Right lobe of liver (tissue), 4 donors: ENCODE data around the gene AGA.

ENCODE experiments used
- POLR2A ChIP-seq: fragments of 450-650 bp; IDR thresholded peaks from one replicate; pipeline ENCODE4 v1.6.1; 2017; ENCODE audit warnings: antibody characterized with exemption, mild to moderate bottlenecking
- TF ChIP-seq, protein P1 (sequence below), 4 donors: fragments of 200-600 bp in 3 of 4; fragments of 450-650 bp in 1 of 4; IDR thresholded peaks; one replicate each; pipeline versions ENCODE4 v1.5.1 to v1.8.0; 2016 to 2022; ENCODE audit warnings: antibody characterized with exemption in 4 of 4, mild to moderate bottlenecking in 2 of 4
- donor health status: DM: no; HTN: no; CAD: no.
- donor health status: DM: no; HTN: no; CAD: no.
- donor health status: DM: no; HTN: yes; CAD: no.

- TF ChIP-seq, protein P1, sequence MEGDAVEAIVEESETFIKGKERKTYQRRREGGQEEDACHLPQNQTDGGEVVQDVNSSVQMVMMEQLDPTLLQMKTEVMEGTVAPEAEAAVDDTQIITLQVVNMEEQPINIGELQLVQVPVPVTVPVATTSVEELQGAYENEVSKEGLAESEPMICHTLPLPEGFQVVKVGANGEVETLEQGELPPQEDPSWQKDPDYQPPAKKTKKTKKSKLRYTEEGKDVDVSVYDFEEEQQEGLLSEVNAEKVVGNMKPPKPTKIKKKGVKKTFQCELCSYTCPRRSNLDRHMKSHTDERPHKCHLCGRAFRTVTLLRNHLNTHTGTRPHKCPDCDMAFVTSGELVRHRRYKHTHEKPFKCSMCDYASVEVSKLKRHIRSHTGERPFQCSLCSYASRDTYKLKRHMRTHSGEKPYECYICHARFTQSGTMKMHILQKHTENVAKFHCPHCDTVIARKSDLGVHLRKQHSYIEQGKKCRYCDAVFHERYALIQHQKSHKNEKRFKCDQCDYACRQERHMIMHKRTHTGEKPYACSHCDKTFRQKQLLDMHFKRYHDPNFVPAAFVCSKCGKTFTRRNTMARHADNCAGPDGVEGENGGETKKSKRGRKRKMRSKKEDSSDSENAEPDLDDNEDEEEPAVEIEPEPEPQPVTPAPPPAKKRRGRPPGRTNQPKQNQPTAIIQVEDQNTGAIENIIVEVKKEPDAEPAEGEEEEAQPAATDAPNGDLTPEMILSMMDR (IDR thresholded peaks at IDR 0.05), result no peak
- TF ChIP-seq POLR2A, result no peak
These were observed 41.5 kb upstream of the AGA start for GRCh38 chr4:177483760-177484159.
